Colonic mucosa (tissue), 4 donors: ENCODE measurements around the gene TAF4. TPM values are rescaled to one million over a fixed set of nuclear protein-coding genes. Genes with fewer than 3 reads are reported as not detected.
"Not testable (repeated sequence)": the region's sequence is repeated elsewhere in the genome, so short reads cannot be mapped to it uniquely, and the experiment has no call there.

Experiments used
- DNase-seq: peaks from one replicate; pipeline ENCODE4 v3.0.0-alpha.2; 2020
- H3K27ac ChIP-seq: fragments of 200-600 bp; one replicate; pipeline ENCODE4 v1.8.0; 2021
- H3K27me3 ChIP-seq: fragments of 200-600 bp; one replicate; pipeline ENCODE4 v1.8.0; 2021
- H3K36me3 ChIP-seq: fragments of 200-600 bp; one replicate; pipeline ENCODE4 v1.8.0; 2021
- H3K4me1 ChIP-seq: fragments of 200-600 bp; one replicate; pipeline ENCODE4 v1.8.0; 2021; ENCODE audit warnings: mild to moderate bottlenecking
- H3K4me3 ChIP-seq: fragments of 200-600 bp; one replicate; pipeline ENCODE4 v1.8.0; 2021
- H3K9ac ChIP-seq, 2 donors: one replicate each; pipeline ENCODE4 v1.7.0; 2013; ENCODE audit warnings: control low read depth in 2 of 2, low read depth in 2 of 2, low read length in 2 of 2
- H3K9me3 ChIP-seq: fragments of 200-600 bp; one replicate; pipeline ENCODE4 v1.8.0; 2021
- intact Hi-C: fragments of 100-400 bp; cut with DNase I; formaldehyde crosslinking; loops from one replicate; pipeline ENCODE4 v1.14.1; 2022
- total RNA-seq, 2 donors: library from RNA; stranded (reverse); fragmentation: NEBNext Ultra II Directional in 1 of 2; extraction: Animal tissue kit (Norgen Biotek cat#: 25700) in 1 of 2; gene quantifications; one replicate each; pipeline ENCODE4 v1.2.1, GENCODE V29; 2021
- TF ChIP-seq, protein P1 (sequence below): fragments of 200-600 bp; IDR thresholded peaks from one replicate; pipeline ENCODE4 v1.8.0; 2022; ENCODE audit warnings: antibody characterized with exemption, mild to moderate bottlenecking
- donor health status: healthy.
- donor health status: DM: no; HTN: no; CAD: no.
- donor health status: DM: no; HTN: no; CAD: no.

The TAF4 gene
- total RNA-seq, 2 donors from 2014 or later, result 17.4 to 27.3 TPM

DNA sequence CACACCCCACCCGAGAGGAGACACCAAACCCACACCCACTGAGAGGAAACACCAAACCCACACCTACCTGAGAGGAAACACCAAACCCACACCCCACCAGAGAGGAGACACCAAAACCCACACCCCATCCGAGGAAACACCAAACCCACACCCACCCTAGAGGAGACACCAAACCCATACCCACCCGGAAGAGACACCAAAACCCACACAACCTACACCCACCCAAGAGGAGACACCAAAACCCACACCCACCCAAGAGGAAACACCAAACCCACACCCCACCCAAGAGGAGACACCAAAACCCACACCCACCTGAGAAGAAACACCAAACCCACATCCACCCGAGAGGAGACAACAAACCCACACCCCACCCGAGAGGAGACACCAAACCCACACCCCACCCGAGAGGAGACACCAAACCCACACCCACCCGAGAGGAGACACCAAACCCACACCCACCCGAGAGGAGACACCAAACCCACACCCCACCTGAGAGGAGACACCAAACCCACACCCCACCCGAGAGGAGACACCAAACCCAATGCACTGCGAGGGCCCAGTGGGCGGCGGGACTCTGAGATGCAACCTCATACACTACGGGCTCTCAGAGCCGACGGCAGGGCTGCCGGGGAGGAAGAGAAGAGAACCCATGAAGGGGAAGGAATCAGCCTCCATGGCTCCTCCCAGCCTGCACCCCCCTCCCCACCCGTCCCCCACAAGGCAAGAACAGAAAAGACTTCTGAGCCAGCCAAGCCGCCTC lies 83.3 kb downstream of the TAF4 start:
- no peaks in the 10 kb centered on the region for H3K36me3 ChIP-seq
- H3K9me3 ChIP-seq, result no peaks in the 10 kb centered on the region
- intact Hi-C loops, result no loop called here

DNA sequence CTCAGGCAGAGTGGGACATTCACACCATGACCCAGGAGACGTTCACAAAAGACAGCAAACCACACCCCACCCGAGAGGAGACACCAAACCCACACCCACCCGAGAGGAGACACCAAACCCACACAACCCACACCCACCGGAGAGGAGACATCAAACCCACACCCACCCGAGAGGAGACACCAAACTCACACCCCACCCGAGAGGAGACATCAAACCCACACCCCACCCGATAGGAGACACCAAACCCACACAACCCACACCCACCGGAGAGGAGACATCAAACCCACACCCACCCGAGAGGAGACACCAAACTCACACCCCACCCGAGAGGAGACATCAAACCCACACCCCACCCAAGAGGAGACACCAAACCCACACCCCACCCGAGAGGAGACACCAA lies 84.0 kb downstream of the TAF4 start:
- intact Hi-C loops, H3K36me3 ChIP-seq, H3K27me3 ChIP-seq, H3K9ac ChIP-seq, H3K9me3 ChIP-seq, H3K27ac ChIP-seq, H3K4me1 ChIP-seq, H3K4me3 ChIP-seq, DNase-seq: not testable (repeated sequence)

More for the DNA sequence above, 83.3 kb downstream of the TAF4 start:
- Histone ChIP-seq H3K4me3 (no peak overlapping the region), H3K9ac (no peak overlapping the region), H3K27me3 (no peaks in the 10 kb centered on the region), H3K27ac (no peak overlapping the region), H3K4me1 (no peaks in the 10 kb centered on the region)
- TF ChIP-seq, protein P1, sequence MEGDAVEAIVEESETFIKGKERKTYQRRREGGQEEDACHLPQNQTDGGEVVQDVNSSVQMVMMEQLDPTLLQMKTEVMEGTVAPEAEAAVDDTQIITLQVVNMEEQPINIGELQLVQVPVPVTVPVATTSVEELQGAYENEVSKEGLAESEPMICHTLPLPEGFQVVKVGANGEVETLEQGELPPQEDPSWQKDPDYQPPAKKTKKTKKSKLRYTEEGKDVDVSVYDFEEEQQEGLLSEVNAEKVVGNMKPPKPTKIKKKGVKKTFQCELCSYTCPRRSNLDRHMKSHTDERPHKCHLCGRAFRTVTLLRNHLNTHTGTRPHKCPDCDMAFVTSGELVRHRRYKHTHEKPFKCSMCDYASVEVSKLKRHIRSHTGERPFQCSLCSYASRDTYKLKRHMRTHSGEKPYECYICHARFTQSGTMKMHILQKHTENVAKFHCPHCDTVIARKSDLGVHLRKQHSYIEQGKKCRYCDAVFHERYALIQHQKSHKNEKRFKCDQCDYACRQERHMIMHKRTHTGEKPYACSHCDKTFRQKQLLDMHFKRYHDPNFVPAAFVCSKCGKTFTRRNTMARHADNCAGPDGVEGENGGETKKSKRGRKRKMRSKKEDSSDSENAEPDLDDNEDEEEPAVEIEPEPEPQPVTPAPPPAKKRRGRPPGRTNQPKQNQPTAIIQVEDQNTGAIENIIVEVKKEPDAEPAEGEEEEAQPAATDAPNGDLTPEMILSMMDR, result no peak
- no peak for DNase-seq

DNA sequence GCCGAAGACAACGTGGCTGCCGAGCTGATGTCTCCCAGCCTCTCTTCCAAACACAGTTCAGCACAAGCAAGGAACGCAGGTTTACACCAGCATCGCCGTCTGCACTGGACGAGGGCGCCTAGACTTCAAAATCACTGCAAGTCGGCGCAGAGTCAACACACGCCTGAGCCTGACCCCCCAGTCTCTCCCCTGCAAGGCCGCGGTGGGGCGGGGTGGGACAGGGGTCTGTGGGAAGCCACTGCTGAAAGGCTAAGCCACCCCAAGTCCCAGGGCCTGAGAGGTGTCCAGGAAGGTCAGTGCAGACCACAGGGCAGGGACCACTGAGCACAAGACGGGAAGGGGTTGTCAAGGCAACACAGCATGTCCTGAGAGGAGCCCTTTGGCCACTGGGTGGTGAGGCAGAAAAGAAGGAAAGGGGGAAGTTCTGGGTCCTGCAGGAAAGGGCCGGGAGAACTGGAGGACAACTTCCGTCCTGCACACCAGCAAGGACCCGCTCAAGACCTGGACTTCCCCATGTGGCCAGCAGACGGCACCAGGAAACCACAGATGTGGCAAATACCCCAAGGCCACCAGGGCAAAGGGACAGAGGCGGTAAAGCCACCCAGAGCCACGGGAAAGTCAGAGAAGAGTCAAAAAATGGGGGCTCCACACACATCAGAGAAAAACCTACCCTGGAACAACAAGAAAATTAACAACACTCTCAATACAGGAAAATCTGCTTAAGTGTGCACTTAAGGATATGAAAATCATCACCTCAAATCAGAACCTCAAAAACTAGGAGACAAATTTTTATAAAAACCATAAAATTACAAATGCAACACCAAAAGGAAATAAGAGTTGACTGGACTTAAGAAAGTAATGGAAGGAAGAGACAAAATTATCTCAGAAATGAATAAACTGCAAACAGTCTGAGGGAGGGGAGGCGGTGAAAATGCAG lies 84.8 kb downstream of the TAF4 start:
- no peaks in the 10 kb centered on the region for H3K4me1 ChIP-seq
- no peak overlapping the region for H3K4me3 ChIP-seq
- H3K36me3 ChIP-seq, result no peaks in the 10 kb centered on the region
- H3K9me3 ChIP-seq, result no peaks in the 10 kb centered on the region
- TF ChIP-seq, protein P1, result no peak
- no peak for DNase-seq
- no peak overlapping the region for H3K27ac ChIP-seq
- H3K27me3 ChIP-seq, result no peaks in the 10 kb centered on the region
- H3K9ac ChIP-seq, result no peak overlapping the region
- intact Hi-C loops, result no loop called here

DNA sequence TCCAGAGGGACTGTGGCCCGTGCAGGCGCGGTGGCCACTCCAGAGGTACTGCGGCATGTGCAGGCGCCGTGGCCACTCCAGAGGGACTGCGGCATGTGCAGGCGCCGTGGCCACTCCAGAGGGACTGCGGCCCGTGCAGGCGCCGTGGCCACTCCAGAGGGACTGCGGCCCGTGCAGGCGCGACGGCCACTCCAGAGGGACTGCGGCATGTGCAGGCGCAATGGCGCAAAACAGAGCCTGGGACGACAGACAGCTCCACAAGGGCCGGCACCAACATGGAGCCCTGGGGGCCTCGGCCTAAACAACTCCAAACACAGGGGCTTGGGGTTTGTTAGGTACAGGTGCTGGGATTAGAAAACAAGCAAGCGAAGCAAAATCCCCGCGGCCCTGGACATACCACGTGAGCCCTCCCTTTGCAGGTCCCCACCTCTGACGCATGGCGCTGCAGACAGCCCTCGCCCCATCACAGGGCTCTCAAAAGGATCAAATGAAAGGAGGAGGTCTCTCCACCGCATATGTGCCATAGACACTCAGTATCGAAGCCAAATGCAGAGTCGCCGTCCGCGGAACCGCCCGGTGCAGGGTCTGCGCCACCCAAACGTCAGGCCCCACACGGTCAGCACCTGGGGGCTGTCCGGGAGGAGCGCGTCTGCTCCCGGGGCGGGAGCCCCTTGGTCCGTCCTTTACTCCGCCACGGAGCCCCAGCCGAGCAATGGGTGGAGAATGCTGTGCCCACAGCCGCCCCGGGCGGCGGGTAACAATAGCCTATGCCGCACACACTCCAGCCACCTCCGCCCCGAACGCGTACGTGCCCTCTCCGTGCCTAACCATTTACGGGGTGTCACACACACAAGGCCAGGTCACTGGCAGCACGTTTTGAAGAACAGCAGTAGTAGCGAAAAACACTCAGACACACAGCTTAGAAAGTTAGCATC lies 85.7 kb downstream of the TAF4 start:
- TF ChIP-seq, protein P1, result no peak
- H3K4me1 ChIP-seq, result no peaks in the 10 kb centered on the region
- no peak overlapping the region for H3K27ac ChIP-seq
- no peaks in the 10 kb centered on the region for H3K27me3 ChIP-seq
- no peak for DNase-seq
- H3K9ac ChIP-seq, result no peak overlapping the region
- intact Hi-C loops, result no loop called here
- no peak overlapping the region for H3K4me3 ChIP-seq
- no peaks in the 10 kb centered on the region for H3K9me3 ChIP-seq
- H3K36me3 ChIP-seq, result no peaks in the 10 kb centered on the region

DNA sequence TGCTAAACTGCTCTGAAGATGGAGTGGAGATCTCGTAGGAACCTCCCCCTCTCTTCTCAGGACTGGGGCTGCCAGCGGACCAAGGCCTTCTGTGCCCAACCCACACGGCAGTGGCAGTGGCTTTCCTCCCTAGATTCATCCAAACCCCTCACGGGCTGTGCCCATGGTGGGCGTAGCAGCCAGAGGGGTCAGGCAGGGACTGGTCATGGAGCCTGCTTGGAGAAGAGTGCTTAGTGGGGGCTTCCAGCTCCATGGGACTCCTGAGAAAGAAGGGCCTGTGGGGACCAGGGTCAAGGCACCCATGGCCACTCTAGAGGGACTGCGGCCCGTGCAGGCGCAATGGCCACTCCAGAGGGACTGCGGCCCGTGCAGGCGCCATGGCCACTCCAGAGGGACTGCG lies 86.6 kb downstream of the TAF4 start:
- Histone ChIP-seq H3K27ac (no peak overlapping the region), H3K9me3 (no peaks in the 10 kb centered on the region), H3K4me1 (no peaks in the 10 kb centered on the region), H3K36me3 (peaks cover 3% of the 10 kb centered on the region), H3K27me3 (no peaks in the 10 kb centered on the region), H3K4me3 (no peak overlapping the region), H3K9ac (peak overlapping the region in 1 of 2 donors; percentile 24)
- intact Hi-C loops, result no loop called here
- TF ChIP-seq, protein P1, result no peak
- DNase-seq, result no peak
